Esophagus (tissue), 2 donors: Measurements from ENCODE around the gene ERBB4. TPM values are rescaled to one million over a fixed set of nuclear protein-coding genes. Genes with fewer than 3 reads are reported as not detected.

Experiments used
- H3K27ac ChIP-seq, 2 donors: one replicate each; pipeline ENCODE4 v1.5.1; 2013; ENCODE audit warnings: low read depth in 2 of 2, mild to moderate bottlenecking in 2 of 2, inconsistent platforms in 1 of 2, low read length in 1 of 2, moderate library complexity in 1 of 2
- H3K27me3 ChIP-seq, 2 donors: one replicate each; pipeline ENCODE4 v1.6.1; 2013; ENCODE audit warnings: low read length in 2 of 2, control low read depth in 1 of 2, mild to moderate bottlenecking in 1 of 2; ENCODE audit not compliant: insufficient read depth in 2 of 2, control insufficient read depth in 1 of 2
- H3K36me3 ChIP-seq, 2 donors: one replicate each; pipeline ENCODE4 v1.6.1; 2013; ENCODE audit warnings: low read length in 1 of 2; ENCODE audit not compliant: control insufficient read depth in 2 of 2, insufficient read depth in 2 of 2
- H3K4me1 ChIP-seq, 2 donors: one replicate each; pipeline ENCODE4 v1.6.1; 2013; ENCODE audit warnings: low read length in 1 of 2; ENCODE audit not compliant: control insufficient read depth in 2 of 2, insufficient read depth in 2 of 2
- H3K4me3 ChIP-seq, 2 donors: one replicate each; pipeline ENCODE4 v1.5.1; 2013; ENCODE audit warnings: low read length in 2 of 2, mild to moderate bottlenecking in 2 of 2, low read depth in 1 of 2, moderate library complexity in 1 of 2
- H3K9me3 ChIP-seq, 2 donors: one replicate each; pipeline ENCODE4 v1.6.1; 2013; ENCODE audit warnings: mild to moderate bottlenecking in 2 of 2, low read depth in 1 of 2, low read length in 1 of 2, moderate library complexity in 1 of 2; ENCODE audit not compliant: control insufficient read depth in 2 of 2, insufficient read depth in 1 of 2
- WGBS, 2 donors: extraction: QIAGEN DNeasy Blood & Tissue Kit; methylation state at CpG; one replicate each; pipeline ENCODE4 v1.1.7; 2013; 5-methylcytosine and 5-hydroxymethylcytosine counted together
- polyA plus RNA-seq, 2 donors: library from polyadenylated mRNA; stranded (reverse); fragments of 200-250 nt; gene quantifications; one replicate each; pipeline ENCODE4 v1.2.3, GENCODE V29; 2013
- donor health status: healthy with polysubstance abuse.
- donor health status: Bipolar disorder and iron deficiency.

Gene ERBB4
- polyA plus RNA-seq, 2 donors = under 0.01 to 0.06 TPM

DNA sequence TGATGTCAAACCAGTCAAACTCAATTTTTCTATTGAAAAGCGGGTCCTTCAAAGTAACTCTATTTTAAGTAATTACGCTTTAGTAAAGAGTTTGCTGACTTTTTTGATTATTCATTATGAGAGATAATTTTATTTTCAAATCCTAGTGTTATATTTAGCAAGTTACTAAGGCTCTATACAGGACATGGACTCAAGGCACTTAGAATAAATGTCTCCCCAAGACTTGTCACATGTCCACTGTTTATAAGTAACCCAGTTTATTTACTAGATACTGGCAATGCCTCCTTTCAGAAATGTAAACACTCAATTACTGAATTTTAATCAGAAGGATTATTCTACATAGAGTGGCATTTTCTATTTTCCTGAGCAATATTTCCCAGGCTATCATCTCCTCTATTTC is 638.1 kb downstream of the ERBB4 start:
- 43 to 57% methylated on average over 2 of the region's 2 CpGs for WGBS, 2 donors
- no peak overlapping the region for H3K4me3 ChIP-seq
- no peaks in the 10 kb centered on the region for H3K36me3 ChIP-seq
- no peak overlapping the region for H3K27ac ChIP-seq
- no peaks in the 10 kb centered on the region for H3K27me3 ChIP-seq
- no peaks in the 10 kb centered on the region for H3K9me3 ChIP-seq
- no peaks in the 10 kb centered on the region for H3K4me1 ChIP-seq

DNA sequence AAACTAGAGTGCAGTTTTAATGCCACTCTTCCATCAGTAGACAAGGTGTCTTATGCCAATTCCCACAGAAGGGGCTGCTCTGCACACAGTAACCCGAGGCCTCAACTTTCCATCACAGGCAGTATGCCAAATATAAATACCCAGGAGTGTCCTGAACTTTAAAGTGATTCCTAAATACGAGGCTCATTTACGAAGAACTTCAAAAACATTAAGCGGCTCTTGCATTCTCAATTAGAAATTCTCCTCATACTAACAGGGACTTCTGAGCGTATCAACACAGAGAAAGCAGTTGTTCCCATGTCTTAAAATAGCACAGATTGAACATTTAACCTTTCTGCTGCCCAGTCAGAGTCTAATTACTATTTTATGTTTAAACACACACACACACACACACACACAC is 638.6 kb downstream of the ERBB4 start:
- H3K36me3 ChIP-seq = no peaks in the 10 kb centered on the region
- 29 to 30% methylated on average over 5 of the region's 5 CpGs for WGBS, 2 donors

DNA sequence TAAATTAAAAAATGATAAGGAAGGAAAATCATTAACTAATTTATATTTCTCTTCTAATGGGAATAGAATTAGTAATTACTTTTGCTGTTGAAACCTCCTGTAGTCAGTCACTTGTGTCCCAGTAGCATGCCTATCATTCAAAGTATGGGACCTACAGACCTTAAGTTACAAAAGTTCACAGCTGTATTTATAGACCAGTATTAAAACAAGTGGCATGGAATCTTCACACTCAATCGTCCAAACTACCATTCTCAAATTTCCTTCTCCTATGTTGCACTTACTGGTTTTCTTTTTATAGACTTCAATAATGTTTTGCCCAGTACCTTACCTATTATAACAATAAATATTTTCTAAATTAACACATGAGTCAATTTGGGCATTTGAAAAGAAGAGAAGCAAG is 639.9 kb downstream of the ERBB4 start:
- 55 to 59% methylated on average over 1 of the region's 1 CpG for WGBS, 2 donors

More for the DNA sequence above, 638.6 kb downstream of the ERBB4 start:
- Histone ChIP-seq H3K4me1 (no peaks in the 10 kb centered on the region), H3K27ac (no peak overlapping the region), H3K27me3 (no peaks in the 10 kb centered on the region), H3K9me3 (no peaks in the 10 kb centered on the region), H3K4me3 (no peak overlapping the region)

DNA sequence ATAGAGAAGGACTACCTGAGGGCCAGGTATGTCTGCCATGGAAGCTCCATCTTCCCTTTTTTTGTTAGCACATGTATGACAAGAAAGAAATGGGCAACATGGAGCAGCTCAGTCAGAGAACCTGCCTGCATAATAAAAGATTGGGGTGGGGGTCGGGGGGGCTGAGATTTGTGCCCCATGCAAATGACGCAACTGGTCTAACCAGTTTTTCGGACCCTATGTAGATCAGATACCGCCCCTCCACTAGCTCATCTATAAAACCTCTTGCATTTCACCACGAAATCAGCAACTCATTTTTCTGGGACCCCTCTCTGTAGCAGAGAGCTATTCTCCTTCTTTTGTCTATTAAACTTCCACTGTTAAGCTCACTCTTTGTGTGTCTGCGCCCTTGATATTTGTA is 657.2 kb downstream of the ERBB4 start:
- no peaks in the 10 kb centered on the region for H3K4me1 ChIP-seq
- 70 to 84% methylated on average over 5 to 6 of the region's 6 CpGs for WGBS, 2 donors
- H3K4me3 ChIP-seq = no peak overlapping the region
- H3K9me3 ChIP-seq = no peaks in the 10 kb centered on the region
- no peaks in the 10 kb centered on the region for H3K27me3 ChIP-seq
- no peaks in the 10 kb centered on the region for H3K36me3 ChIP-seq
- no peak overlapping the region for H3K27ac ChIP-seq

More for the DNA sequence above, 639.9 kb downstream of the ERBB4 start:
- Histone ChIP-seq H3K4me3 (no peak overlapping the region), H3K27ac (no peak overlapping the region), H3K9me3 (no peaks in the 10 kb centered on the region), H3K4me1 (no peaks in the 10 kb centered on the region), H3K27me3 (no peaks in the 10 kb centered on the region), H3K36me3 (no peaks in the 10 kb centered on the region)

DNA sequence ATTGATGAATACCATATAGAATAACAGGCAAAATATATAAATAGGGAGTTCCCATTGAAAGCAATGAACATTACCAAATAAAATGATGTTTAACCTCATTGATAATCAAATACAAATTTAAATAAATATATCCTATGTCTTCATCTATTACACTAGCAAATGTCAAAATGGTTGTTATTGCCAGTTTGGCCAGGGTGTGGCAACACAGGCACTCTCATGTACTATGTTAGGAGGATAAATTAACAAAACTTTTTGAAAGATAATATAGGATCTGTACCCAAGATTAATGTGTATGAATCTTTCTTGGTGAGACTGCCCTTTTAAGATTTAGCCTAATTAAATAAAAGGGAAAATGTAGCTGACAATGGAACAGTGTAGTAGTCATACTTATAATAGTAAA is 659.3 kb downstream of the ERBB4 start:
- Histone ChIP-seq H3K9me3 (no peaks in the 10 kb centered on the region), H3K27me3 (no peaks in the 10 kb centered on the region), H3K36me3 (no peaks in the 10 kb centered on the region), H3K4me3 (no peak overlapping the region), H3K27ac (no peak overlapping the region), H3K4me1 (no peaks in the 10 kb centered on the region)

DNA sequence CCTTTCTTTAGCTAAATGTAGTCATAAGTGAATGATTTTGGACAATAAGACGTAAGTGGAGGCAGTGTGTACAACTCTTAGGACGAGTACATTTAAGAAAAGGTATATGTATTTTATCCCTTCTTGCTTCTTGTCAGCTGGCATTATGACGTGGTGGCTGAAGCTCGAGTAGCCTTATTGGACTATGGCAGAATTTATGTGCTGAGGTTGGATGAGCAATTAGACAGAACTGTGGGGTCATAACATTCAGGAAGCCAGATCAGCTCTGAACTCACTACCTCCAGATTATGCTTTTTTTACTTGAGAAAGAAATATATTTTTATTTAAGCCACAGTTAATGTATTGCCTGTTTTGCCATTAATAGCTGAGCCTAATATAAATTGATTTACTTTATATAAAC is 661.5 kb downstream of the ERBB4 start:
- 79 to 81% methylated on average over 4 of the region's 4 CpGs for WGBS, 2 donors
- H3K27me3 ChIP-seq = no peaks in the 10 kb centered on the region
- H3K27ac ChIP-seq = no peak overlapping the region
- H3K9me3 ChIP-seq = no peaks in the 10 kb centered on the region
- no peaks in the 10 kb centered on the region for H3K4me1 ChIP-seq
- no peak overlapping the region for H3K4me3 ChIP-seq
- no peaks in the 10 kb centered on the region for H3K36me3 ChIP-seq

DNA sequence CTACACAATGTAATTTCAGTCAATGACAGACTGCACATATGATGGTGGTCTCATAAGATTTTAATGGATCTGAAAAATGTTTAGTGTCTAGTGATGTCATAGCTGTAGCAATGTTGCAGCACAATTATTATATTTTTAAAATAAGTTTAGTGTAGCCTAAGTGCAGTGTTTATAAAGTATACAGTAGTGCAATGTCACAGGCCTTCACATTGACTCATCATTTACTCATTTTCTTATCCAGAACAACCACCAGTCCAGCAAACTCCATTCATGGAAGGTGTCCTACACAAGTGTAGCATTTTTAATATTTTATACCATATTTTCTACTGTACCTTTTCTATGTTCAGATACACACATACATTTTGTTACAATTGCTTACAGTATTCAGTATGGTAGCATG is 663.1 kb downstream of the ERBB4 start:
- H3K36me3 ChIP-seq = no peaks in the 10 kb centered on the region
- H3K27me3 ChIP-seq = no peaks in the 10 kb centered on the region
- no peak overlapping the region for H3K27ac ChIP-seq
- no peak overlapping the region for H3K4me3 ChIP-seq
- no peaks in the 10 kb centered on the region for H3K4me1 ChIP-seq
- H3K9me3 ChIP-seq = no peaks in the 10 kb centered on the region

DNA sequence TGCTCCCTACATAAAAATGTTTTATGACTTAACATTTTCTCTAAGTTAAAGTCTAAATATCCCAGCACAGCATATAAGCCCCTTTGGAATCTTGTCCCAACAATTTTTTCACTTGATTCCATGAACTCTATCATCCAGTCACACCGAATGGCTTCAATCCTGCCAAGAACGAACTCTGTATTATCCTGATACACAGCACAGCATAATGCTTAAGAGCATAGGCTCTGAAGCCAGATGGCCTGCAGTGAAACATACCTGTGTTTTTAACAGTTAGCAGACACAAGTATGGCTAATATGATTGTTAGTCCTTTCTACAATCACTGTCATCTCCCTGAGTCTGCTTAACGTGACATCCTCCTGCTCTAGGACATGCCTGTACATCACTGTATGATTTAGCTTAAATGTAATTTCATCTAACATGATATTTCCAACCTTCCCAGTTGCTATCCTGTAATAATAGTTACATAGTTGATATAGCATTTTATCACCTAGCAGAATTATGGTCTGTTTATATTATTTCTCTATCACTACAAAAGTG is 669.5 kb downstream of the ERBB4 start:
- WGBS, 2 donors = 83 to 85% methylated on average over 3 of the region's 3 CpGs
- Histone ChIP-seq H3K9me3 (no peaks in the 10 kb centered on the region), H3K27me3 (no peaks in the 10 kb centered on the region), H3K27ac (no peak overlapping the region), H3K36me3 (no peaks in the 10 kb centered on the region), H3K4me3 (no peak overlapping the region), H3K4me1 (no peaks in the 10 kb centered on the region)

DNA sequence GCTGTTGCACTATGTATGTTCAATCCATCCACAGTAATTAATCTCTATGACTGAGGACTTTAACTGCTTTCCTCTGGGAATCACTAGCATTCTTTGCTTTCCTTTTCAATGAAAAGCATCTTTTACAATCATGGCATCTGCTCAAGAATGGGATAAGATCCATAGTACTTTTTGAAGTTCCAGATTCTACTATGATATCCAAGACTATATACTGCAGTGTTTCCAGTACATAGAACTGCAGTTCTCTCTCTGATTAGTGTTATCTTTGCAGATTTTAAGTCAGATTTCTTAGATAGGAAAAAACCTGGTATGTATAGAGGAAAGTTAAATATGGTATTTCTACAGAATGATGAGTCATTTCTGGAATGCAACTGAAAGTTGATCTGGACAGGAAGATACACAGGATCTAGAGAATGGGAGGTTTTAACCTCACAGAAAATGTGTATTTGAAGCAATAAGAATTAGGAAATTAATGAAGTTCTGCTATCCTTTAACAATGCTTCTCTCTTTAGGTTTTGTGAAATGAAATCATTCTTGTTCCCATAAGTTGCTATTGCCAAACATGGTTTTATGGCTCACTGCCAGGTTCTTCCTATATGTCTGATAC is 670.7 kb downstream of the ERBB4 start:
- H3K27me3 ChIP-seq = no peaks in the 10 kb centered on the region
- H3K4me3 ChIP-seq = no peak overlapping the region
- H3K36me3 ChIP-seq = no peaks in the 10 kb centered on the region
- no peaks in the 10 kb centered on the region for H3K9me3 ChIP-seq
- no peaks in the 10 kb centered on the region for H3K4me1 ChIP-seq
- H3K27ac ChIP-seq = no peak overlapping the region

DNA sequence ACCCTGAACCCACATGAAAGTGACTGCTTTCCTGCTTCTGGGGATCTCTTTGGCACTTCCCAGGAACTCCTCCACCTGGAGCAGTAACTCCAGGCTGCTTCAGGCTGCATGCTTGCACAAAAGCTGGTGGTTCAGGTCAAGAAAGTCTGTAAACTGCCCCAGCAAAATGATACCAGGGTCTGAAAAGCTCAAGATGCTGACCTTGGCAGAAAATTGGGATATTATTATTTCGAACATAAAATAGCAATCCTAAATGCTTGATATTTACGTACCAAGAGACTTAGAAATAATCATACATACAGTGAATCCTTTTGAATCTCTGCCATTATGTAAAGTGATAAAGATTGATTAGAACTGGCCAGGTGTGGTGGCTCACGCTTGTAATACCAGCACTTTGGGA is 674.3 kb downstream of the ERBB4 start:
- no peaks in the 10 kb centered on the region for H3K36me3 ChIP-seq
- H3K4me3 ChIP-seq = no peak overlapping the region
- H3K4me1 ChIP-seq = no peaks in the 10 kb centered on the region
- no peak overlapping the region for H3K27ac ChIP-seq
- no peaks in the 10 kb centered on the region for H3K27me3 ChIP-seq
- 89 to 90% methylated on average over 3 of the region's 3 CpGs for WGBS, 2 donors
- no peaks in the 10 kb centered on the region for H3K9me3 ChIP-seq
